HG02938 (cell line): ENCODE data around the gene KPNA1.
"Not testable (repeated sequence)": the region's sequence is repeated elsewhere in the genome, so short reads cannot be mapped to it uniquely, and the experiment has no call there.

Experiments
- ATAC-seq: cut with Tn5 transposase; IDR thresholded peaks from one replicate; pipeline ENCODE4 v1.9.1; 2021; ENCODE audit warnings: mild to moderate bottlenecking, moderate library complexity; ENCODE audit not compliant: unreplicated experiment

KPNA1 gene

GRCh38 chr3:122520861-122521260 lies 6.1 kb upstream of the KPNA1 start:
- no peak for ATAC-seq

DNA sequence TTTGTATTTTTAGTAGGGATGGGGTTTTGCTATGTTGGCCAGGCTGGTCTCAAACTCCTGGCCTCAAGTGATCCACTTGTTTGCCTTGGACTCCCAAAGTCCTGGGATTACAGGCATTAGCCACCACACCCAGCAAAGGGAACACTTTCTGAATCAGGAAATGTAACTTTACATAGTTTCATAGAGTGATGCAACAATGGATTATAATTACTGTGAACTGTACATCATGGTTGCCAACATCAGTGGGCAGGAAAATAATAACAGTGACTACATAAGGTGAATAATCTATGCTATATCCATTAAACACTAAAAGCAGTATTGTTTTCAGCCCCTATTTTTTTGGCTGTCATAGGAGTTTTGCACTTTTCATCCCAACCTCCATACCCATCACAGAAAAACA lies 5.0 kb upstream of the KPNA1 start:
- ATAC-seq, result no peak

GRCh38 chr3:122516846-122517360 lies 2.2 kb upstream of the KPNA1 start:
- no peak for ATAC-seq

DNA sequence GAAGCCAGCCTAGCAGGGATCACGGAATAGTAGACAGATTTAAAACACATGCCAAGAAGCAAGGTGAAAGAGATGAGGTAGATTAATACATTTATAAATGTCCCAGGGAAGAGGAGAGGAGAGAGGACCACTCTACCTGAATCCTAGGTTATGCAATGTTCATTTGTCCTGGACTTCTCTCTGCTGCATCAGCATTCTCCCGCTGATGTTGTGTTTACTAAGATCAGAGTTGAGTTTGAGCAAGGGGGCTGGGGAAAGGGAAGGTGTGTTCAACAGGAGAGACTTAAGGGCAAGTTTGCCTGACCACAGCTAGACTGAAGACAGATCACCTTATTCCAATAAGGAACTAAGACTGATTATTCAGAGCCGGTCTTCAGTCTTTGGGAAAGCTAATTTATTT lies 1.1 kb upstream of the KPNA1 start:
- ATAC-seq, result no peak

GRCh38 chr3:122515020-122515468 lies 305 bp upstream of the KPNA1 start:
- no peak for ATAC-seq

DNA sequence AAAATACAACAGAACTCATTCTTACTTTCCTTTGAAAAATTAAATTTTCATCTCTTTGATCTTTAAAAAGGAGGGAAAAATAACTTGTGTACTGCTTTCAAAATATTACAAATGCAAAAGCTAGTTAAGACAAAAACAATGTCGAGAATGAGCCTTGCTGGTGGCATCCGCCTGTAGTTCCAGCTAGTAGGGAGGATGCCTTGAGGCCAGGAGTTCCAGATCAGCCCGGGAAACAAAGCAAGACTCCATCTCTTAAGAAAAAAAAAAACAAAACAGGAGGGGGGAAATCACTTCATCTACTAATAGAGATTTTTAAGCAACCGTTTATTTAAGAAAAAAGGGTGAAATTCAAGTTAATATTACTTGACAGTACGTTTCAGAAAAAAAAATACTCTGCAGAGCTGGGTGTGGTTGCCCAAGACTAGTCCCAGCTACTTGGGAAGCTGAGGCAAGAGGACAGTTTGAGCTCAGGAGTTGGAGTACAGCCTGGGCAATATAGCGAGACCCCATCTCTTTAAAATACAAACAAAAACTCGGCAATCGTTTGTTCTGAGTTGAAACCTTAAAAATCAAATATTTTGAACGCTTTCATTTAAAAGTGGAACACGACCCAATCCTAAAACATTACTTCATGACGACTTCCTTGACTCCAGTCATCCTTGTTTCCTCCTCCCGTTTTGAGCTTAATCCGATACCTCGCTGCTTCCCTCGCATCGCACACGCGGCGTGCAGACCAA lies 1.2 kb downstream of the KPNA1 start:
- no peak for ATAC-seq

DNA sequence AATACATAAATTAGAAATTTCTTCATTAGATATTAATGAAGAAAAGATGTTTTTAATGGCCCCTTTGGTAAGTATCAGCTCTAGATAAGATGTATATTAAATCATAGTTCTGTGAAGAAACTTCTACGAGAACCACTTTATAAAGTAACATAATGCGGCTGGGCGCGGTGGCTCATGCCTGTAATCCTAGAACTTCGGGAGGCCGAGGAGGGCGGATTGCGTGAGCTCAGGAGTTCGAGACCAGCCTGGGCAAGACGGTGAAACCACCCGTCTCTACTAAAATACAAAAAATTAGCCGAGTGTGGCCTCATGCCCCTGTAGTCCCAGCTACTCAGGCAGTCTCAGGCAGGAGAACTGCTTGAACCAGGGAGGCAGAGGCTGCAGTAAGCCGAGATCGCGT lies 2.5 kb downstream of the KPNA1 start:
- ATAC-seq, result no peak

DNA sequence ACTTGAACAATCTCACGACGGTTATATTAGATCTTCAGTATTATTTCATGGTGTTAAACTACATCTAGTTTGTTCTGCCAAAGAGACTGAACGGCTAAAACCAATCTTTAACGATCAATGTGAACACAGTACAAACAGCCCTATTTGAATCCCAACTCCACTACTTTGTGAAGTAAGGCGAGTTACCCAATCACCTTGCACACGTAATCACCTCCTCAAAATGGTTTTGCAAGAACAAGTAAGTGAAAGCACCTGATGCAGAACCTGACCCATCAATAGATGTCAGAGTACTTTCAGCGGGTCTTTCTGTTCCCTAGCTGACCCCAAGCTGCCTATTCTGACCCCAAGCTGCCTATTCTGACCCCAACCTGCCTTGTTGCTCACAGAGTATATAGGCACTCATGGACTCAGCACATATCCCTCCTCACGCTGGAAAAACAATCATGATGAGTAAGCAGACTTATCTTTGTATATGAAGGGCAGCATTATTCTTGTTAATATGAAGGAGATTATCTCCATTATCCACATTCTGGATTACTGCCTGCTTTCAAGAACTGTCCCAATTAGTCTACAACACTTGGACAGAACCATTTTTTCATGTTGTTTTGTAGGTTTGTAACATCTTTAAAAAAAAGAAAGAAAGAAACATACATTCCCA lies 3.7 kb downstream of the KPNA1 start:
- no peak for ATAC-seq

DNA sequence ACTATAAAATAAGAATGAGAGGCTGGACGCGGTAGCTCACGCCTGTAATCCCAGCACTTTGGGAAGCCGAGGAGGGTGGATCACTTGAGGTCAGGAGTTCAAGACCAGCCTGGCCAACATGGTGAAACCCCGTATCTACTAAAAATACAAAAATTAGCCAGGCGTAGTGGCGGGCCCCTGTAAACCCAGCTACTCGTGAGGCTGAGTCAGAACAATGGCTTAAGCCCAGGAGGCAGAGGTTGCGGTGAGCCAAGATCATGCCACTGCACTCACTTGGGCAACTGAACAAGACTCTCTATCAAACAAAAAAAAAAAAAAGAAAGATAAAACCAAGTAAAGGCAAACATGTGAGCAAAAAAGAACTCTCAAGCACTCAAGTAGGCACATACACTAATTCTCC lies 5.8 kb downstream of the KPNA1 start:
- not testable (repeated sequence) for ATAC-seq

- ATAC-seq, result no peak
Observed at GRCh38 chr3:122508135-122508914, 6.4 kb downstream of the KPNA1 start.

DNA sequence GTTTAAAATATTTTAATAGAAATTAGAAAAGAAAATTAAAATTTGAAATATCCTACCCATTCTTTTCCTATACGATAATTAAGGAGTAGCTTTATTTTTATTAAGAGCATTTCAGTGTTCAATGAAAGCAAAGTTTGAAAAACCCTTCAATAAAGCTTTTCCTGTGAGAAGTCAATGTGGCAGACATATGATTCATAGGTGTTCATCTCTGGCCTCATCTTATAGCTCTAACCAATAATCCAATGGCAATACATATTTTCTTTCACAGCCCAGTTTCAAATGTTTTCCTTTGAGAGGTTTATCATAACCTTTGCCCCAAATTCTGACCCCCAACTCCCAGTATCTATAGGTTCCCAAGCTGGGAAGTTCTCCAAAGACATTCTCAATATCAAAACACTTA lies 8.3 kb downstream of the KPNA1 start:
- ATAC-seq, result no peak

GRCh38 chr3:122505676-122506075 lies 9.1 kb downstream of the KPNA1 start:
- no peak for ATAC-seq

DNA sequence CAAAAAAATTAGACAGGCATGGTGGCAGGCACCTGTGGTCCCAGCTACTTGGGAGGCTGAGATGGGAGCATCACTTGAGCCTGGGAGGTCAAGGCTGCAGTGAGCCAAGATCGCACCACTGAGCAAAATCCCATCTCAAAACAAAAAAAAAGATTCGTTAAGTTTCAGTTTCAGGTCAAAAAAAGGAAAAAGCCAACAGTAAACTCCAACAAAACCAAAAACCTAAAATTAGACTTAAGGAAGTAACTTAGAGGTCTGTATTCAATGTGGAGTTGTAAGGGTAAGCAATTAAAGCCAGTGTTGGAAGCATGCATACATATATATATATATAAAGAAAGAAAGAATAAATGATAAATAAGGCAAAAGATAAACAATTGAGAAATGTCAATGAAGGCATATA lies 11.8 kb downstream of the KPNA1 start:
- ATAC-seq, result no peak

GRCh38 chr3:122502139-122502538 lies 12.6 kb downstream of the KPNA1 start:
- ATAC-seq, result no peak

DNA sequence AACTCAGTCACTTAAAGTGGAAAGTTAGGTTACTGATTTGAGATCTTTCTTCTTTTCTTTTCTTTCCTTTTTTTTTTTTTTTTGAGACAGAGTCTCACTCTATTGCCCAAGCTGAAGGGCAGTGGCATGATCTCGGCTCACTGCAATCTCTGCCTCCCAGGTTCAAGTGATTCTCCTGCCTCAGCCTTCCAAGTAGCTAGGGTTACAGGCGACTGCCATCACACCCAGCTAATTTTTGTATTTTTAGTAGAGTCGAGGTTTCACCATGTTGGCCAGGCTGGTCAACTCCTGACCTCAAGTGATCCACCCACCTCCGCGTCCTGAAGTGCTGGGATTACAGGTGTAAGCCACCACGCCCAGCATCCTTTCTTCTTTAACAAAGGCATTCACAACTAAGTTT lies 13.8 kb downstream of the KPNA1 start:
- not testable (repeated sequence) for ATAC-seq

GRCh38 chr3:122498152-122498551 lies 16.6 kb downstream of the KPNA1 start:
- ATAC-seq, result no peak

- peak; percentile 83 for ATAC-seq
Observed at GRCh38 chr3:122497425-122497824, 17.3 kb downstream of the KPNA1 start.

- no peak for ATAC-seq
Observed at GRCh38 chr3:122496508-122496907, 18.2 kb downstream of the KPNA1 start.

- no peak for ATAC-seq
Observed at GRCh38 chr3:122493296-122493695, 21.4 kb downstream of the KPNA1 start.

- ATAC-seq, result no peak
Observed at GRCh38 chr3:122488262-122488973, 26.3 kb downstream of the KPNA1 start.

DNA sequence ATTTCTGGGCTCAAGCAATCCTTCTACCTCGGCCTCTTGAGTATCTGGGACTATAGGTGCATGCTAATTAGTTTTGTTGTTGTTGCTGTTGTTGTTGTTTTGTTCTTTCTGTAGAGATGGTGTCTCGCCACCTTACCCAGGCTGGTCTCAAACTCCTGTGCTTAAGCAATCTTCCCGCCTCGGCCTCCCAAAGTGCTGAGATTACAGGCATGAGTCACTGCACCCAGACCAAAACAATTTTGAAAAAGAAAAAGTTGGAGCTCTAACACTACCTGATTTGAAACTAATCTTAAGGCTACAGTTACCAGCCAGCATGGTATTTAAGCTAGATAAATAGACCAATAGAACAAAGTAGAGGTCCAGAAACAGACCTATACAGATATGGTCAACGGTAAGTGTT lies 29.8 kb downstream of the KPNA1 start:
- ATAC-seq, result no peak
